K562 (cell line): ENCODE measurements around the gene ENC1. TPM values are rescaled to one million over a fixed set of nuclear protein-coding genes. Genes with fewer than 3 reads are reported as not detected.

ENCODE experiments used
- ATAC-seq: fragments of 200-7000 bp; cut with Tn5 transposase; 3 replicates; pipeline ENCODE4 v1.9.1; 2020; ENCODE audit warnings: moderate library complexity
- BruUV-seq: library from RNA; stranded (reverse); fragments of 400-500 nt; replicated peaks from 2 replicates; lab custom pipeline; 2021; lab: Mats Ljungman, UMichigan
- CTCF ChIA-PET: fragments of 300-600 bp; formaldehyde crosslinking; extraction: SDS; loops from one replicate; lab custom pipeline; 2021; ENCODE audit warnings: low intra/inter-chr PET ratio; lab: Yijun Ruan, JAX
- POLR2A ChIA-PET: fragments of 300-600, 350-650 bp; sonication (Branson Sonifier 250); formaldehyde crosslinking; extraction: SDS; loops from one replicate; lab custom pipeline; 2021; ENCODE audit warnings: antibody characterized with exemption, inconsistent platforms; lab: Yijun Ruan, JAX
- DNase-seq, 4 experiments: peaks; one replicate each; pipeline versions ENCODE4 v3.0.0 to v3.0.0-alpha.2; 2011 to 2018; ENCODE audit warnings: low spot score in 3 of 4, mixed read lengths in 3 of 4; ENCODE audit errors: extremely low read depth in 1 of 4
- FAIRE-seq: peaks from 2 replicates; lab custom pipeline; 2011; peaks lifted over from hg19 to GRCh38; lab: Jason Lieb, UNC
- H2AFZ ChIP-seq: 2 replicates; pipeline ENCODE4 v1.6.0; 2011; ENCODE audit warnings: low read depth, low read length, control low read depth, inconsistent platforms
- H3K27ac ChIP-seq: fragments of 200-600 bp; 3 replicates; pipeline ENCODE4 v1.8.0; 2011; ENCODE audit warnings: low read depth, mild to moderate bottlenecking, control low read depth, inconsistent platforms, low read length, moderate library complexity, mixed read lengths; ENCODE audit errors: extremely low read depth
- H3K27me3 ChIP-seq, 2 experiments: fragments of 300-600 bp in 1 of 2; 2 replicates in 1 of 2; 3 replicates in 1 of 2; pipeline versions ENCODE4 v1.6.0 to v1.8.0; 2011; ENCODE audit warnings: inconsistent platforms in 2 of 2, low read length in 2 of 2, mild to moderate bottlenecking in 1 of 2, mixed read lengths in 1 of 2, moderate library complexity in 1 of 2; ENCODE audit not compliant: control insufficient read depth in 2 of 2, insufficient read depth in 2 of 2
- H3K36me3 ChIP-seq: fragments of 300-600 bp; 3 replicates; pipeline ENCODE4 v1.8.0; 2011; ENCODE audit warnings: mild to moderate bottlenecking, low read length, inconsistent platforms; ENCODE audit not compliant: control insufficient read depth, insufficient read depth
- H3K4me1 ChIP-seq, 2 experiments: fragments of 200-600 bp in 1 of 2; replicated peaks in 1 of 2; 2 replicates in 1 of 2; 3 replicates in 1 of 2; pipeline versions ENCODE4 v1.5.1 to v1.8.0; 2011; ENCODE audit warnings: inconsistent platforms in 2 of 2, low read length in 2 of 2, mild to moderate bottlenecking in 1 of 2, mixed read lengths in 1 of 2, moderate library complexity in 1 of 2; ENCODE audit not compliant: control insufficient read depth in 2 of 2, insufficient read depth in 2 of 2
- H3K4me2 ChIP-seq: 2 replicates; pipeline ENCODE4 v1.6.1; 2011; ENCODE audit warnings: low read length, control low read depth, inconsistent platforms, mixed read lengths; ENCODE audit not compliant: insufficient read depth
- H3K4me3 ChIP-seq: fragments of 200-600 bp; sonication (generic), shearing (Covaris generic); 2 replicates; pipeline ENCODE4 v1.5.1; 2016; ENCODE audit warnings: control low read depth, inconsistent platforms
- H3K79me2 ChIP-seq: fragments of 200-600 bp; 3 replicates; pipeline ENCODE4 v1.8.0; 2011; ENCODE audit warnings: low read length, inconsistent platforms; ENCODE audit not compliant: control insufficient read depth, insufficient read depth
- H3K9ac ChIP-seq, 2 experiments: 2 replicates each; pipeline versions ENCODE4 v1.6.0 to v1.6.1; 2011; ENCODE audit warnings: low read depth in 2 of 2, low read length in 2 of 2, control low read depth in 1 of 2, inconsistent platforms in 1 of 2, mild to moderate bottlenecking in 1 of 2, mixed read lengths in 1 of 2; ENCODE audit not compliant: insufficient read depth in 1 of 2
- H3K9me1 ChIP-seq: one replicate; pipeline ENCODE4 v1.6.0; 2011; ENCODE audit warnings: inconsistent platforms, mild to moderate bottlenecking, low read length, moderate library complexity; ENCODE audit not compliant: control insufficient read depth, insufficient read depth
- H3K9me3 ChIP-seq: replicated peaks from 2 replicates; pipeline ENCODE4 v1.5.1; 2011; ENCODE audit warnings: low read depth, low read length, inconsistent platforms; ENCODE audit not compliant: control insufficient read depth, insufficient read depth
- H4K20me1 ChIP-seq: replicated peaks from 2 replicates; pipeline ENCODE4 v1.6.1; 2011; ENCODE audit warnings: low read length, inconsistent platforms, mixed read lengths; ENCODE audit not compliant: control insufficient read depth, insufficient read depth
- ATF3 ChIP-seq, 2 experiments: fragments of 450-650 bp in 1 of 2; sonication (generic) in 1 of 2; formaldehyde crosslinking in 1 of 2; IDR thresholded peaks in 1 of 2; conservative IDR thresholded peaks in 1 of 2; 2 replicates each; pipeline versions ENCODE4 v1.6.1 to v1.8.1; 2016 to 2023; ENCODE audit warnings: mild to moderate bottlenecking in 2 of 2, moderate library complexity in 2 of 2, inconsistent platforms in 1 of 2, missing genetic modification reagents in 1 of 2
- CBX1 ChIP-seq: sonication (generic); IDR thresholded peaks from 2 replicates; pipeline ENCODE4 v1.6.1; 2016; ENCODE audit warnings: antibody characterized with exemption, low read depth, mild to moderate bottlenecking
- HBP1 ChIP-seq: fragments of 450-650 bp; formaldehyde crosslinking; IDR thresholded peaks from 2 replicates; pipeline ENCODE4 v1.4.0; 2022; ENCODE audit warnings: missing genetic modification characterization
- HDAC8 ChIP-seq: fragments of 450-650 bp; IDR thresholded peaks from 2 replicates; pipeline ENCODE4 v1.6.1; 2016; ENCODE audit warnings: mild to moderate bottlenecking, missing genetic modification characterization, moderate library complexity, missing compliant biosample characterization
- HIVEP1 ChIP-seq: fragments of 250-450 bp; sonication (Bioruptor Pico); IDR thresholded peaks from 2 replicates; pipeline ENCODE4 v1.4.0; 2020; ENCODE audit warnings: mild to moderate bottlenecking
- KLF10 ChIP-seq: fragments of 250-450 bp; sonication (Bioruptor Pico); IDR thresholded peaks from 2 replicates; pipeline ENCODE4 v1.6.1; 2021; ENCODE audit warnings: matching md5 sums
- LCOR ChIP-seq: sonication (generic); formaldehyde crosslinking; IDR thresholded peaks from 2 replicates; pipeline ENCODE4 v1.8.0; 2022; ENCODE audit warnings: mild to moderate bottlenecking, missing genetic modification reagents
- RUNX1 ChIP-seq: sonication (generic); IDR thresholded peaks from 2 replicates; pipeline ENCODE4 v1.6.1; 2016; ENCODE audit warnings: antibody characterized with exemption, low read depth
- ZBTB8A ChIP-seq: fragments of 450-650 bp; IDR thresholded peaks from 2 replicates; pipeline ENCODE4 v1.6.1; 2018; ENCODE audit warnings: mild to moderate bottlenecking, moderate library complexity; ENCODE audit not compliant: partially characterized antibody
- ZNF140 ChIP-seq: fragments of 250-450 bp; sonication (Bioruptor Pico); IDR thresholded peaks from 2 replicates; pipeline ENCODE4 v1.8.0; 2021; ENCODE audit warnings: moderate library complexity, mild to moderate bottlenecking, inconsistent platforms
- ZNF3 ChIP-seq: fragments of 250-450 bp; sonication (Bioruptor Pico); IDR thresholded peaks from 2 replicates; pipeline ENCODE4 v1.5.0; 2021; ENCODE audit warnings: mild to moderate bottlenecking, moderate library complexity
- ZNF589 ChIP-seq: fragments of 200-800 bp; sonication (Bioruptor generic); IDR thresholded peaks from 2 replicates; pipeline ENCODE4 v1.6.1; 2016; ENCODE audit warnings: low read depth, missing genetic modification characterization, missing compliant biosample characterization
- WGBS: fragments of 100-300 bp; shearing (Covaris generic); methylation state at CpG from one replicate; pipeline ENCODE4 v1.1.6; 2016; ENCODE audit warnings: low coverage, mixed read lengths; ENCODE audit not compliant: insufficient coverage; ENCODE audit errors: missing lambda C conversion rate; 5-methylcytosine and 5-hydroxymethylcytosine counted together
- in situ Hi-C: fragments of 300-500 bp; cut with MboI; formaldehyde crosslinking; loops from 4 replicates; pipeline ENCODE4 v1.15.0; 2018; ENCODE audit warnings: inconsistent platforms, mixed read lengths
- intact Hi-C: fragments of 100-400 bp; cut with micrococcal nuclease; formaldehyde crosslinking; loops from 2 replicates; pipeline ENCODE4 v1.14.2; 2022
- polyA plus RNA-seq, 8 experiments: library from polyadenylated mRNA; depleted of rRNA in 4 of 8; stranded (reverse) in 5 of 8; unstranded in 3 of 8; fragments of >200 nt; fragmentation: Nextera tagmentation in 2 of 8; fragmentation: Illumina TruSeq in 1 of 8; extraction: Ambion mirVana in 2 of 8; extraction: Trizol in 1 of 8; gene quantifications; 2 replicates each; pipeline versions ENCODE4 v1.2.1 to v1.2.3, GENCODE V29; 2011 to 2014; ENCODE audit warnings: inconsistent platforms in 1 of 8, missing spikeins in 1 of 8
- total RNA-seq, 7 experiments: library from RNA; depleted of rRNA in 6 of 7; stranded (reverse); fragments of >200 nt in 6 of 7; fragmentation: Illumina TruSeq in 2 of 7; extraction: Trizol in 2 of 7; gene quantifications; 2 replicates each; pipeline versions ENCODE4 v1.2.1 to v1.2.3, GENCODE V29; 2011 to 2021; ENCODE audit warnings: low replicate concordance in 1 of 7
- TF ChIP-seq, protein P1 (sequence below), 2 experiments: fragments of 450-650 bp in 1 of 2; IDR thresholded peaks; 2 replicates each; pipeline ENCODE4 v1.6.1; 2011 to 2017; ENCODE audit warnings: low read depth in 2 of 2, antibody characterized with exemption in 1 of 2, borderline replicate concordance in 1 of 2, low read length in 1 of 2, mild to moderate bottlenecking in 1 of 2, mixed read lengths in 1 of 2; ENCODE audit not compliant: control insufficient read depth in 1 of 2

ENC1 gene
- total and polyA plus RNA-seq, 9 of the 15 experiments (the other 6 are each of a cell fraction or from before 2014, with no cell fraction given), result 0.17 to 3.2 (median 0.97) TPM

GRCh38 chr5:74605759-74606158 lies 34.8 kb downstream of the ENC1 start:
- in situ Hi-C loops (no loop called here), intact Hi-C loops (no loop called here)
- ChIA-PET CTCF (interaction anchor here (0.7 kb wide), 1 partner anchor 11 kb away, joined by 9 read pairs; no protein-coding TSS in a partner anchor), POLR2A (interaction anchor here (1.1 kb wide), 1 partner anchor 11 kb away, joined by 4 read pairs; no protein-coding TSS in a partner anchor)
- no peaks in the 10 kb centered on the region for H3K36me3 ChIP-seq
- no peaks in the 10 kb centered on the region for H3K9me3 ChIP-seq
- no peak for ATAC-seq
- no peaks in the 10 kb centered on the region for H3K27me3 ChIP-seq
- H3K9ac ChIP-seq, result no peak overlapping the region
- 56% methylated on average over 4 of the region's 4 CpGs for WGBS
- H4K20me1 ChIP-seq, result no peaks in the 10 kb centered on the region
- FAIRE-seq, result no peak
- H3K4me2 ChIP-seq, result no peak overlapping the region
- no peak overlapping the region for H3K27ac ChIP-seq
- H3K4me3 ChIP-seq, result no peak overlapping the region
- H3K9me1 ChIP-seq, result no peaks in the 10 kb centered on the region
- BruUV-seq, result no TSS peak
- no peak overlapping the region for H2AFZ ChIP-seq
- no peak for DNase-seq
- H3K4me1 ChIP-seq, result no peaks in the 10 kb centered on the region
- no peaks in the 10 kb centered on the region for H3K79me2 ChIP-seq
- no peak for TF ChIP-seq ZNF589 (CRISPR knock-in tag)
- TF ChIP-seq KLF10 (CRISPR knock-in tag), result no peak
- TF ChIP-seq, protein P1, sequence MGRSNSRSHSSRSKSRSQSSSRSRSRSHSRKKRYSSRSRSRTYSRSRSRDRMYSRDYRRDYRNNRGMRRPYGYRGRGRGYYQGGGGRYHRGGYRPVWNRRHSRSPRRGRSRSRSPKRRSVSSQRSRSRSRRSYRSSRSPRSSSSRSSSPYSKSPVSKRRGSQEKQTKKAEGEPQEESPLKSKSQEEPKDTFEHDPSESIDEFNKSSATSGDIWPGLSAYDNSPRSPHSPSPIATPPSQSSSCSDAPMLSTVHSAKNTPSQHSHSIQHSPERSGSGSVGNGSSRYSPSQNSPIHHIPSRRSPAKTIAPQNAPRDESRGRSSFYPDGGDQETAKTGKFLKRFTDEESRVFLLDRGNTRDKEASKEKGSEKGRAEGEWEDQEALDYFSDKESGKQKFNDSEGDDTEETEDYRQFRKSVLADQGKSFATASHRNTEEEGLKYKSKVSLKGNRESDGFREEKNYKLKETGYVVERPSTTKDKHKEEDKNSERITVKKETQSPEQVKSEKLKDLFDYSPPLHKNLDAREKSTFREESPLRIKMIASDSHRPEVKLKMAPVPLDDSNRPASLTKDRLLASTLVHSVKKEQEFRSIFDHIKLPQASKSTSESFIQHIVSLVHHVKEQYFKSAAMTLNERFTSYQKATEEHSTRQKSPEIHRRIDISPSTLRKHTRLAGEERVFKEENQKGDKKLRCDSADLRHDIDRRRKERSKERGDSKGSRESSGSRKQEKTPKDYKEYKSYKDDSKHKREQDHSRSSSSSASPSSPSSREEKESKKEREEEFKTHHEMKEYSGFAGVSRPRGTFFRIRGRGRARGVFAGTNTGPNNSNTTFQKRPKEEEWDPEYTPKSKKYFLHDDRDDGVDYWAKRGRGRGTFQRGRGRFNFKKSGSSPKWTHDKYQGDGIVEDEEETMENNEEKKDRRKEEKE (IDR thresholded peaks at IDR 0.05; ENCODE audit: borderline replicate concordance in 1 of 2, control insufficient read depth in 1 of 2, low read depth in 2 of 2, low read length in 1 of 2), result no peak
- TF ChIP-seq HIVEP1 (CRISPR knock-in tag), result no peak
- TF ChIP-seq HDAC8 (tag), result no peak
- no peak for TF ChIP-seq ZNF140 (CRISPR knock-in tag)
- TF ChIP-seq ZNF3 (CRISPR knock-in tag), result no peak
- no peak for TF ChIP-seq RUNX1
- TF ChIP-seq ZBTB8A, result no peak
- TF ChIP-seq CBX1, result no peak
- no peak for TF ChIP-seq LCOR (CRISPR knock-in tag)
- TF ChIP-seq HBP1, result no peak
- no peak for TF ChIP-seq ATF3 (IDR thresholded peaks at IDR 0.05)
- TF ChIP-seq ATF3 (CRISPR knock-in tag; conservative IDR thresholded peaks at IDR 0.05), result no peak
